Fibroblast of lung (primary cell): Measurements from ENCODE around the gene CALB2. TPM values are rescaled to one million over a fixed set of nuclear protein-coding genes. Genes with fewer than 3 reads are reported as not detected.

Source experiments
- DNase-seq, 2 donors: peaks; one replicate each; pipeline versions ENCODE4 v3.0.0 to v3.0.0-alpha.2; 2010; ENCODE audit warnings: low read depth in 2 of 2
- H2AFZ ChIP-seq: 2 replicates; pipeline ENCODE4 v1.5.1; 2012; ENCODE audit warnings: low read length, control low read depth, inconsistent platforms
- H3K27ac ChIP-seq: 2 replicates; pipeline ENCODE4 v1.5.1; 2011; ENCODE audit warnings: low read length, control low read depth; ENCODE audit not compliant: insufficient read depth
- H3K27me3 ChIP-seq: 2 replicates; pipeline ENCODE4 v1.5.1; 2011; ENCODE audit warnings: mild to moderate bottlenecking, low read length; ENCODE audit not compliant: control insufficient read depth, insufficient read depth
- H3K36me3 ChIP-seq: 2 replicates; pipeline ENCODE4 v1.5.1; 2011; ENCODE audit warnings: low read length; ENCODE audit not compliant: control insufficient read depth, insufficient read depth
- H3K4me1 ChIP-seq: 2 replicates; pipeline ENCODE4 v1.5.1; 2011; ENCODE audit warnings: low read length; ENCODE audit not compliant: control insufficient read depth, insufficient read depth; ENCODE audit errors: extremely low read depth
- H3K4me2 ChIP-seq: 2 replicates; pipeline ENCODE4 v1.5.1; 2011; ENCODE audit warnings: low read length, control low read depth; ENCODE audit not compliant: insufficient read depth; ENCODE audit errors: extremely low read depth
- H3K4me3 ChIP-seq, 4 experiments: fragments of 200-600 bp in 1 of 4; sonication (generic) in 1 of 4; replicated peaks in 1 of 4; 2 replicates each; pipeline ENCODE4 v1.5.1; 2011 to 2016; ENCODE audit warnings: low read length in 4 of 4, low read depth in 3 of 4, mild to moderate bottlenecking in 3 of 4, control low read depth in 2 of 4, inconsistent platforms in 1 of 4, mixed read lengths in 1 of 4; ENCODE audit not compliant: insufficient read depth in 1 of 4; ENCODE audit errors: control extremely low read depth in 1 of 4
- H3K79me2 ChIP-seq: 2 replicates; pipeline ENCODE4 v1.5.1; 2012; ENCODE audit warnings: mild to moderate bottlenecking, low read length, inconsistent platforms; ENCODE audit not compliant: control insufficient read depth, insufficient read depth
- H3K9ac ChIP-seq: 2 replicates; pipeline ENCODE4 v1.5.1; 2011; ENCODE audit warnings: mild to moderate bottlenecking, low read length, control low read depth; ENCODE audit not compliant: insufficient read depth
- H3K9me3 ChIP-seq: 2 replicates; pipeline ENCODE4 v1.5.1; 2012; ENCODE audit warnings: low read depth, low read length; ENCODE audit not compliant: control insufficient read depth, insufficient read depth
- H4K20me1 ChIP-seq: 2 replicates; pipeline ENCODE4 v1.5.1; 2011; ENCODE audit warnings: low read length; ENCODE audit not compliant: control insufficient read depth, insufficient read depth; ENCODE audit errors: extremely low read depth
- CTCF ChIP-seq, 2 donors: IDR thresholded peaks in 1 of 2; conservative IDR thresholded peaks in 1 of 2; 1 replicate in 1 of 2; 2 replicates in 1 of 2; pipeline ENCODE4 v1.5.1; 2011 to 2012; ENCODE audit warnings: low read length in 2 of 2, control low read depth in 1 of 2, inconsistent platforms in 1 of 2, low read depth in 1 of 2, mild to moderate bottlenecking in 1 of 2
- EZH2 ChIP-seq: IDR thresholded peaks from 2 replicates; pipeline ENCODE4 v1.5.1; 2012; ENCODE audit warnings: low read length, control low read depth, mild to moderate bottlenecking; ENCODE audit errors: missing control alignments
- polyA plus RNA-seq, 2 donors: library from polyadenylated mRNA; depleted of rRNA in 1 of 2; stranded (reverse) in 1 of 2; unstranded in 1 of 2; fragments of >200 nt; gene quantifications; 2 replicates each; pipeline ENCODE4 v1.2.1, GENCODE V29; 2011 to 2012; ENCODE audit warnings: missing spikeins in 1 of 2
- total RNA-seq: library from RNA; depleted of rRNA; stranded (reverse); fragments of >200 nt; gene quantifications from 2 replicates; pipeline ENCODE4 v1.2.1, GENCODE V29; 2014

CALB2 gene
- total and polyA plus RNA-seq, 2 donors (not counting 1 experiment from before 2014, with no cell fraction given), result 0.58 to 1.3 TPM

- Histone ChIP-seq H3K4me3 (no peak overlapping the region), H3K9me3 (no peaks in the 10 kb centered on the region), H4K20me1 (no peaks in the 10 kb centered on the region), H3K4me2 (no peak overlapping the region), H3K36me3 (no peaks in the 10 kb centered on the region), H3K79me2 (no peaks in the 10 kb centered on the region), H3K27me3 (peaks cover 7% of the 10 kb centered on the region), H3K4me1 (no peaks in the 10 kb centered on the region), H2AFZ (no peak overlapping the region), H3K9ac (no peak overlapping the region), H3K27ac (no peak overlapping the region)
- no peak for DNase-seq
- TF ChIP-seq EZH2, result no peak
- no peak for TF ChIP-seq CTCF (conservative IDR thresholded peaks at IDR 0.05 in 1 of 2, IDR thresholded peaks at IDR 0.05 in 1 of 2; ENCODE audit: low read depth in 1 of 2, low read length in 2 of 2)
These were observed 70.4 kb downstream of the CALB2 start for GRCh38 chr16:71428883-71429282.

GRCh38 chr16:71429581-71429980 lies 71.1 kb downstream of the CALB2 start:
- peaks cover 7% of the 10 kb centered on the region for H3K27me3 ChIP-seq
- DNase-seq, result no peak
- no peak overlapping the region for H3K27ac ChIP-seq
- no peaks in the 10 kb centered on the region for H4K20me1 ChIP-seq
- no peaks in the 10 kb centered on the region for H3K9me3 ChIP-seq
- no peaks in the 10 kb centered on the region for H3K4me1 ChIP-seq
- no peak overlapping the region for H2AFZ ChIP-seq
- H3K9ac ChIP-seq, result no peak overlapping the region
- H3K79me2 ChIP-seq, result no peaks in the 10 kb centered on the region
- no peak overlapping the region for H3K4me2 ChIP-seq
- H3K4me3 ChIP-seq, result no peak overlapping the region
- no peak for TF ChIP-seq EZH2
- no peak for TF ChIP-seq CTCF (conservative IDR thresholded peaks at IDR 0.05 in 1 of 2, IDR thresholded peaks at IDR 0.05 in 1 of 2; ENCODE audit: low read depth in 1 of 2, low read length in 2 of 2)
- no peaks in the 10 kb centered on the region for H3K36me3 ChIP-seq

GRCh38 chr16:71430744-71431143 lies 72.2 kb downstream of the CALB2 start:
- no peak overlapping the region for H3K9ac ChIP-seq
- no peak overlapping the region for H3K4me3 ChIP-seq
- TF ChIP-seq EZH2, result no peak
- TF ChIP-seq CTCF (conservative IDR thresholded peaks at IDR 0.05 in 1 of 2, IDR thresholded peaks at IDR 0.05 in 1 of 2; ENCODE audit: low read depth in 1 of 2, low read length in 2 of 2), result no peak
- H3K27me3 ChIP-seq, result peaks cover 5% of the 10 kb centered on the region
- no peaks in the 10 kb centered on the region for H3K36me3 ChIP-seq
- no peaks in the 10 kb centered on the region for H3K4me1 ChIP-seq
- no peaks in the 10 kb centered on the region for H3K79me2 ChIP-seq
- no peaks in the 10 kb centered on the region for H3K9me3 ChIP-seq
- no peak overlapping the region for H2AFZ ChIP-seq
- DNase-seq, result no peak
- H4K20me1 ChIP-seq, result no peaks in the 10 kb centered on the region
- no peak overlapping the region for H3K4me2 ChIP-seq
- H3K27ac ChIP-seq, result no peak overlapping the region
